NK-92 (cell line): ENCODE measurements around the gene CHD3.

Experiments used
- DNase-seq: peaks from one replicate; lab custom pipeline; 2025; ENCODE audit not compliant: unreplicated experiment; lab: John Stamatoyannopoulos, UW

The CHD3 gene

GRCh38 chr17:7864995-7865650, 23.5 kb upstream of the CHD3 start:
- no peak for DNase-seq

DNA sequence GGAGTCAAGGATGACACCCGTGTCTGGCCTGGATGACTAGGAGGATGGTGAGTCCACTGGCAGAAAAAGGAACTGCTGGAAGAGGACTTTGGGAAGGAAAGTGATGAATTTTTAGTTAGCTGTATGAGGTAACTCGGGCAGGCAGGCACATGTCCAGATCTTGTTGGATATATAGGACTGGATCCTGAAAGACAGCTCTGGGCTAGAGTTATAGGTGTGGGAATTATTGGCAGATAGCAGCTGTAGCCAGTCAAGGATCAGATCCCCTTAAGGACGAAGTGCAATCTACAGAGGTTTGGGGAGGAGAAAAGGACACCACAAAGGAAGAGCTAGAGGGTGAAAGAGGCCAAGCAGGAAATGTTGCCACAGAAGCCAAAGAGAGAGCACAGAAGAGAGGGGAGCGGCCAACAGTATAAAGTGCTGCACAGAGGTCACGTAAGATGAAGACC, 20.7 kb upstream of the CHD3 start:
- DNase-seq: no peak

GRCh38 chr17:7873051-7873450, 15.5 kb upstream of the CHD3 start:
- no peak for DNase-seq

DNA sequence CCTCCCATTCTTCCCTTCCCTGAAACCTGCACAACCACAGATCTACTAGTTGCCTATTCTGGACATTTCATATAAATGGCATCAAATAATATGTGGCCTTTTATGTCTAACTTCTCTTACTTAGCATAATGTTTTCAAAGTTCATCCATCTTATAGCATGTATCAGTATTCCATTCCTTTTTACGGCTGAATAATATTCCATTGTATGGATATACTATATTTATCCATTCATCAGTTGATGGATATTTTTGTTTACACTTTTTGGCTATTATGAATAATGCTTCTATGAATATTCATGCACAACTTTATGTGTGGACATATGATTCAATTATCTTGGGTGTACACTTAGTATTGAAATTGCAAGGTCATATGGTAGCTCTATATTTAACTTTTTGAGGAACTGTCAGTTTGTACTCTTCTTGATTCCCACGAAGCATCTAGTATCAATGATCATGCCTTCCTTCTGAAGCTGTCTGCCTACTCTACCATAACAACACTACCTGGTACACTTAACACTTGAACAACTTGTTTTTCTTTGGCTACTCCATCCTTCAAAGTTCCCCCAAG, 12.7 kb upstream of the CHD3 start:
- no peak for DNase-seq

DNA sequence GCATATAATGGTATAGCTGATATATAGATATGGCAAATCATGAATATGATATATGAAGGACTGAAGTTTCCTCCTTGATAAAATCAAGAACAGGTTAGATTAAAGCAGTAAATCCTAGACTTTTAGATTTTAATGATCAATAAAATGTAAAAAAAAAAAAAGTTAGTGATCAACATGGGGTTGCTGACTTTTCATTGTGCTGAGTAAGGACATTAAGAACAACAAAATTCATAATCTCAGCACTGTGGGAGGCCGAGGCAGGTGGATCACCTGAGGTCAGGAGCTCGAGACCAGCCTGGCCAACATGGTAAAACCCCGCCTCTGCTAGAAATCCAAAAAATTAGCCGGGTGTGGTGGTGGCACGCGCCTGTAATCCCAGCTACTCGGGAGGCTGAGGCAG, 10.4 kb upstream of the CHD3 start:
- DNase-seq: no peak

- no peak for DNase-seq
Observed at GRCh38 chr17:7880076-7880868, 8.3 kb upstream of the CHD3 start.

DNA sequence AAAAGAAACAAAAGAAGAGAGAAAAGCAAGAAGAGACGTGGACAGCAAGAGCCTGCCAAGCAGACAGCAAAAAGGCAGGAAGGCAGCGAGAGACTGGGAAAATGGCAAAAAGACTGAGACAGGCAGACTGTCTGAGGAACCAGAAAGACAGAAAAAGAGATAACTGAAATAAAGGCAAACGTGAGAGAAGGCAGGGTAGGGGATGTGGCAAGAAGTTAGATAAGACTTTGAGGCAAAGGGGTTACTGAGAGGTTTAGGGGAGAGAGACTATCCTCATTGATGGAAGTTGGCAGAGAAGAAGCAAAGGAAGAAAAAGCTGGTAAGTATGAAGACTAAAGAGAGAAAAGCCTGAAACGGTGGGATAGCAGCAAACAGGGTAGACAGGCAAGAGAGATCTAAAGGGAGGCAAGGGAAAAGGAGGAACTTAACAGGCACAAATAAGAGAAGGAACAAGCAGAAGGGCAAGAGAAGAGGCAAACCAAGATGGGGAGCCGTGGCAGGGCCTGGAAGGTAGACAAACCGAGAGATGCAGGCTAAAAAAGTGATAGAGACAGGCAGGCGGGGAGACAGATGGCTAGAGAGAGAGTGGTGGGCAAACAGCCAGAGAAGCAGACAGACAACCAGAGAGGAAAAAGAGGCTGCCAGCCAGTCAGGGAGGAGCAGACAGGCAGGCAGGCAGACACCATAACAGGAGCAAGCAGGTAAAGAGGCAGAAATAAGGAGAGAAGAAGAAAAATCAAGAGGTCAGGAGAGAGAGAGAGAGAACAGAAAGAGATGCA, 7.1 kb upstream of the CHD3 start:
- DNase-seq: no peak

DNA sequence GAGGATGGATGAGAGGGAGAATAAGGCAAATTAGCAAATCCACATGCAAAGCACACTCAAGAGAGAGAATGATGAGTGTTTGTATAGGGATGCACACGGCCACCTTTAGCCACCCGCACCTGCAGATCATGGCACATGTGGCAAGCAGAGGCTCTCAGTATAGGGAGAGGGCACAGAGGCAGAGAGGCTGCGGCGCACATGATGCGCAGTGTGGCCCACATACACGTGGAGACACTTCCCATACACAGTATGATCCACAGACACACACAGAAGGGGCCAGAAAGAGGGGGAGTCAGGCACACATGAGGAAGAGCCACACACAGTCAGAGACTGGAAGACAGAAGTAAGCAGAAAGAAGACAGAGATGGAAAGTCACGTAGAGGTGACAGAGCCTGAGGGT, 6.5 kb upstream of the CHD3 start:
- no peak for DNase-seq

DNA sequence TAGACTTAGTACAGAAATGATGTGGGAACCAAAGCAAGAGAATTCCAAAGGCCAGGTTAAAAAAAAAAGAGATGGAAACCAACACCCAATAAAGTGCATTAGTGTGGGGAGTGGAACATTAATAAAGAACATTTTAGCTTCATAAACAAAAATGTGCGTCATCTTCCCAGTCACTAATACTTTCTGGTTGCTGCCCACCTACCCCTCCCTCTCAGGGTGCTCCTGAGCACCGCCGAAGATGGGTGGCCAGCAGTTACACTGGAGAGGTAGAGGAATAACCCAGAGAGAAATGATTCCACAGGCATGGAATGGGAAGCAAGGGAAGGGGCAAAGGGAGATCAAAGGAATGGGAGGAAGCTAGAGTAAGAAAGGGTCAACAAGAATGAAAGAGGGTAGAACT, 6.0 kb upstream of the CHD3 start:
- DNase-seq: no peak

DNA sequence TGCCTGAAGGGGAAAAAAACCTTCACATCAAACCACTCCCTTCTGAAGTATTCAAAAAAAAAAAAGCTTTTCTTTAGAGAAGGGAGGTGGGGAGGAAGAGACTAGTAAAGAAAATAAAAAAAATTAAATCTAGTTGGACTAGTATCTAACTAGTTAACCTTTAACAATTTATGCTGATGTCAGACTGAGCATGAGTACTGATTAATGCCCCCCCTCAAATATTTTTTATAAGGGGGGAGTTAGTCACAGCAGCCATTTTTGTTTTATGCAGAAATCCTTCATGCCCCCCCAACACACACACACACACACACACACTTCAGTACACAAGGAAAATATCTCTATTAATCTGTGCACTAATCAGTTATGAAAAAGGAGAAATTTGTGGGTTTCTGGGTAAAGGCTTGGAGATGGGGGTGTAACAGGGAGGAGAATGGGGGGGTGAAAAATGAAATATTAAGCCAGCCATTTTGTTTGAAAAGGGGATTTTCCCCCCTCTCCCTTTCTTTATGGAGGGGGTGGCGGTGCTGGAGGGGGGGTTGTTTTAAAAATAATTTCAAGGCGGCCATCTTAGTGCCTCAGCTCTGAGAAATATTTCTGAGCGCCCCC, 4.7 kb upstream of the CHD3 start:
- no peak for DNase-seq

- DNase-seq: no peak
Observed at GRCh38 chr17:7884581-7885366, 3.8 kb upstream of the CHD3 start.

DNA sequence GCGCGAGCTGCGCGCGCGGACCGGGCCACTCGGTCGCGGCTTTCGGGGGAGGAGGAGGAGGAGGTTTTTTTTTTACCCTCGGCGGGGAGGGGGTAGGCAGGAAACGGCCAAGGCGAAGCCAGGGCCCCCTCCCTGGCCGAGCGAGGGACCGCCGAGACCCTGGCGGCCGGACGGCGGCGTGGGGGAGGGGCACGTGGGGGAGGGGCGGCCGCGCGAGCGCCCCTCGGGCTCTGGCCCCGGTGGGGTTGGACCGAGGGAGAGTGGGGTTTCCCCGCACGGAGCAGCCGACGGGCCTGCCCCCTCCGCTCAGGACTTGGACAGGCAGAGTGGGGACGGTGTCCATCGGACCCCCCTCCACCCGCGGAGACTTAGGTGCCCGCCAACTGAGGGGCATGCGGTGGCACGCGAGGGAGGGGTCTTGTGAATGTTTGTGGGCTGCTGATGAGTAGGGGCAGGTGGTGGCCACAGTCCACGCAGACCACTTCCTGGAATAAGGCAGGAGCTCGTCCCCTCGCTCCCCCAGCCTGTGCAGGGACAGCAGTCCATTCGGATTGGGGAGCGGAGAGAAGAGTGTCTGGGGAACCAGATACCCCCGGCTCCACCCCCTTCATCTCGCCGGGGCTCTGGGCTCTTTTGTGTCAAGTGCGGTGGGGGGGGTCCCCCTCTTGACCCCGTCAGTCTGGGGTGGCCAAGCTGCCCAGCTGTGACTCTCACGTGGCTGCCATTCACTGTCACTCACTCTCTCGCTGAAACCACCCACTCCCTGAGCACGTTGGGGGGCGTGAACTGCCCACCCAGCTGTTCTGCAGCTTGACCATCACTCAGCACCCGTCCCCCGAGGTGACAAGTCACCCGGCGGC, 3.0 kb upstream of the CHD3 start:
- no peak for DNase-seq

- DNase-seq: no peak
Observed at GRCh38 chr17:7886227-7887037, 2.2 kb upstream of the CHD3 start.

GRCh38 chr17:7887038-7887481, 1.5 kb upstream of the CHD3 start:
- no peak for DNase-seq

- no peak for DNase-seq
Observed at GRCh38 chr17:7887482-7888183, 956 bp upstream of the CHD3 start.

DNA sequence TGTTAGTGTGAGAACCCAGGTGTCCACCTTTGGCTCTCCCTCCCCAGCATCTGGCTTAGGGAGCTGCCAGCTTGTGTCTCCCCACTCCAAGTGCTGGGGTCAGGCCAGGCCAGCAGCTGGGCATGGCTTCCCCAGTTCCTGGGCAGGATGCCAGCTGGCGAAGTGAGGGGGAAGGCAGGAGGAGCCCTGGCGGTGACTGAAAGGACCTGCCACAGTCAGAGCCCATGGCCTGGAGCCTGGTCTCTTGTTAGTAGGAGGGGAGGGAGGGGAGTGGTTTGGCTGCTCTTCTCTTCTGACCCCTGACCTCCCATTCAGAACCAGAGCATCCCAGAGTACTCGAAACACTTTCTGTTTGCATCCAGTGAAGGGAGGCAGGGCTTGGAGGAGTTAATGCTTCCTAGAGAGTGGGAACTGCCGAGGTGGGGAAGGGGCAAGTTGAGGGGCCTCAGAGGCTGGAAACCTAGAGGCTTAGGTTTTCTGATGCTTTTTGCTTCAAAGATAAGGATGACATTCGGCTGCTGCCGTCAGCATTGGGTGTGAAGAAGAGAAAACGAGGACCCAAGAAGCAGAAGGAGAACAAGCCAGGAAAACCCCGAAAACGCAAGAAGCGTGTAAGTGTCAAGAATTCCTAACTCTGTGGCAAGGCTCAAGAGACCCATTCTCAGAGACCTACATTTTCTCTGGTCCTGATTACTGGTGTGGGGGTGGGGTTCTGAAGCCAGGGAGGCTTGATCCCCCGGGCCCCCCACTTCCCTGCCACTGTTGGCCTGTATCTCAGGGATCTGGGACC, 772 bp downstream of the CHD3 start:
- no peak for DNase-seq
